ENCODE results near the gene KRT39. TPM values are rescaled to one million over a fixed set of nuclear protein-coding genes. Genes with fewer than 3 reads are reported as not detected.

Gene KRT39
- total RNA-seq, 1 experiment from 2014 or later: not detected

DNA sequence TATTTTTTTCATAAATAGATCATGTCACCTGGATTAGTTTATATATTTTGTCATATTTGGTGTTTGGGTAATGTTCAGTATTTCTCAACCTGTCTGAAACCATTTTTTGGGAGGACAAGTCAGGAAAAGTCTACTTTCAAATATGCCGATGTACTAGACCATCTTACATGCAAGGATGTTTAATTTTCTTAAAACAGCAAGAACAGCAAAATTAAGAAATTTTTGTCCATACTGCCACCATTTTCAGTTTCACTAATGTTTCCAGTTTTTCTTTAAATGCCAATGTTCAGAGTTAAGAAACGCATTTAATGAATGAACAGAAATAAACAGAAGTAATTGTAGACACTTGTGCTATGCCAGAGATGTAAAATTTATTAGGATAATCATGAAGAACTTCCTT, 26.3 kb upstream of the KRT39 start:
- intact Hi-C loops (cut with micrococcal nuclease; ENCODE audit: unreplicated experiment): no loop called here
- Histone ChIP-seq H3K36me3 (ENCODE audit: control insufficient read depth, insufficient read depth, low read length) (no peaks in the 10 kb centered on the region), H3K27me3 (ENCODE audit: control insufficient read depth, insufficient read depth, low read length) (peaks cover 13% of the 10 kb centered on the region), H3K4me1 (ENCODE audit: control insufficient read depth, insufficient read depth, low read length) (no peaks in the 10 kb centered on the region), H3K4me3 (ENCODE audit: low read depth in 2 of 2, low read length in 2 of 2) (no peak overlapping the region), H3K27ac (ENCODE audit: low read length) (no peak overlapping the region), H3K9me3 (ENCODE audit: control insufficient read depth, insufficient read depth, low read depth, low read length) (no peaks in the 10 kb centered on the region)
- no peak for ATAC-seq
- no peak for DNase-seq (ENCODE audit: low read depth, low spot score)
- ChIA-PET CTCF (interaction anchor here (0.9 kb wide), 1 partner anchor 329 kb away, joined by 3 read pairs; no protein-coding TSS in a partner anchor), POLR2A (no interaction called here)
- in situ Hi-C loops (cut with HindIII; ENCODE audit: low pct_unique_long_range_greater_than_20kb, low sequenced_read_pairs): no loop called here
- no peak for TF ChIP-seq TCF7L2 (IDR thresholded peaks at IDR 0.05; ENCODE audit: low read depth, low read length)
- TF ChIP-seq, protein P1, sequence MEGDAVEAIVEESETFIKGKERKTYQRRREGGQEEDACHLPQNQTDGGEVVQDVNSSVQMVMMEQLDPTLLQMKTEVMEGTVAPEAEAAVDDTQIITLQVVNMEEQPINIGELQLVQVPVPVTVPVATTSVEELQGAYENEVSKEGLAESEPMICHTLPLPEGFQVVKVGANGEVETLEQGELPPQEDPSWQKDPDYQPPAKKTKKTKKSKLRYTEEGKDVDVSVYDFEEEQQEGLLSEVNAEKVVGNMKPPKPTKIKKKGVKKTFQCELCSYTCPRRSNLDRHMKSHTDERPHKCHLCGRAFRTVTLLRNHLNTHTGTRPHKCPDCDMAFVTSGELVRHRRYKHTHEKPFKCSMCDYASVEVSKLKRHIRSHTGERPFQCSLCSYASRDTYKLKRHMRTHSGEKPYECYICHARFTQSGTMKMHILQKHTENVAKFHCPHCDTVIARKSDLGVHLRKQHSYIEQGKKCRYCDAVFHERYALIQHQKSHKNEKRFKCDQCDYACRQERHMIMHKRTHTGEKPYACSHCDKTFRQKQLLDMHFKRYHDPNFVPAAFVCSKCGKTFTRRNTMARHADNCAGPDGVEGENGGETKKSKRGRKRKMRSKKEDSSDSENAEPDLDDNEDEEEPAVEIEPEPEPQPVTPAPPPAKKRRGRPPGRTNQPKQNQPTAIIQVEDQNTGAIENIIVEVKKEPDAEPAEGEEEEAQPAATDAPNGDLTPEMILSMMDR (IDR thresholded peaks at IDR 0.05): no peak
- no TSS peak for BruUV-seq (replicated peaks)

DNA sequence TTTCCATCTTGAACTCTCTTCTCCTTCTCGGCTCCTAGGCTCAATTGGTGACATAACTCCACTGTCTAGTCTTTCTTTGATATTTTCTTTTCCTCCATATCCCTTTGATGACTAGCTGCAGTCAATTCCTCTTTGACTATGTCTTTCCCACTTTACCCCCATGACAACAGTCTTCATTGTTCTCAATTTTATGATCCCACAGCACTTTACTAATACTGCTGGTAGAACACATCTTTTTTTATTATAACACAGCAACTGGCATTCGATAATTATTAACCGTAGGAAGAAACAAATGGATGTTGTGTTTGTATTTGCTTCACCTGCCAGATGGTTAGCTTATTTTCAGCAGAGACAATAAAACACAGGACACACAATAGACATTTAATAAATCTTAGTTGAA, 25.9 kb upstream of the KRT39 start:
- intact Hi-C loops (cut with micrococcal nuclease; ENCODE audit: unreplicated experiment): no loop called here
- POLR2A ChIA-PET: no interaction called here
- TF ChIP-seq SIN3A (IDR thresholded peaks at IDR 0.05; ENCODE audit: borderline replicate concordance, insufficient read depth, low read depth, low read length): no peak
- no peak for TF ChIP-seq POLR2AphosphoS5 (IDR thresholded peaks at IDR 0.05; ENCODE audit: low read depth, low read length)
- no peak for TF ChIP-seq TCF7L2 (IDR thresholded peaks at IDR 0.05; ENCODE audit: low read depth, low read length)
- TF ChIP-seq, protein P1 (IDR thresholded peaks at IDR 0.05): no peak
- no peak for TF ChIP-seq REST (IDR thresholded peaks at IDR 0.05; ENCODE audit: insufficient read depth in 1 of 2, low read depth in 2 of 2, low read length in 1 of 2)
- H3K27ac ChIP-seq (ENCODE audit: low read length): no peak overlapping the region
- H3K4me1 ChIP-seq (ENCODE audit: control insufficient read depth, insufficient read depth, low read length): no peaks in the 10 kb centered on the region
- H3K9me3 ChIP-seq (ENCODE audit: control insufficient read depth, insufficient read depth, low read depth, low read length): no peaks in the 10 kb centered on the region
- DNase-seq (ENCODE audit: low read depth, low spot score) (no peak), ATAC-seq (no peak)
- in situ Hi-C loops (cut with HindIII; ENCODE audit: low pct_unique_long_range_greater_than_20kb, low sequenced_read_pairs): no loop called here
- CTCF ChIA-PET: interaction anchor here (0.9 kb wide), 1 partner anchor 330 kb away, joined by 3 read pairs; no protein-coding TSS in a partner anchor
- H3K4me3 ChIP-seq (ENCODE audit: low read depth in 2 of 2, low read length in 2 of 2): no peak overlapping the region
- H3K27me3 ChIP-seq (ENCODE audit: control insufficient read depth, insufficient read depth, low read length): peaks cover 13% of the 10 kb centered on the region
- H3K36me3 ChIP-seq (ENCODE audit: control insufficient read depth, insufficient read depth, low read length): no peaks in the 10 kb centered on the region
- no TSS peak for BruUV-seq (replicated peaks)
